ENCODE results near the gene SEMA3A.

DNA sequence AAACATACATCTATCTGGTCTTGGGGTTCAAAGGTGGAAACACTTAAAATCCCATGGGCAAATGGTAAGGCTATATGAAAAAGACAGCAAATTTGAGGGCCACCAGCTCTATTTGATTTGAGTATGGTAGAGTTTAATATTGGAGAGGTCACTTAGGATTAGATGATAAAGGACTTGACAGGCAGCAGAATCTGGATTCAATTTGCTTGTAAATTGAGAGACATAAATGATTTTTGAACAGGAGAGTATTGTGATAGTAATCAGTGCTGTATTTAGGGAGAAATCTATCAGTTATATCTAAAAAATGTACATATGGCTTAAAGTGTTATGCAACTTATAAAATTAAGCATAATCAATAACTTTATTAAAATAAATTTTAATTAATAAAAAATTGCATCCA, 155.2 kb downstream of the SEMA3A start:
- TF ChIP-seq, protein P1, sequence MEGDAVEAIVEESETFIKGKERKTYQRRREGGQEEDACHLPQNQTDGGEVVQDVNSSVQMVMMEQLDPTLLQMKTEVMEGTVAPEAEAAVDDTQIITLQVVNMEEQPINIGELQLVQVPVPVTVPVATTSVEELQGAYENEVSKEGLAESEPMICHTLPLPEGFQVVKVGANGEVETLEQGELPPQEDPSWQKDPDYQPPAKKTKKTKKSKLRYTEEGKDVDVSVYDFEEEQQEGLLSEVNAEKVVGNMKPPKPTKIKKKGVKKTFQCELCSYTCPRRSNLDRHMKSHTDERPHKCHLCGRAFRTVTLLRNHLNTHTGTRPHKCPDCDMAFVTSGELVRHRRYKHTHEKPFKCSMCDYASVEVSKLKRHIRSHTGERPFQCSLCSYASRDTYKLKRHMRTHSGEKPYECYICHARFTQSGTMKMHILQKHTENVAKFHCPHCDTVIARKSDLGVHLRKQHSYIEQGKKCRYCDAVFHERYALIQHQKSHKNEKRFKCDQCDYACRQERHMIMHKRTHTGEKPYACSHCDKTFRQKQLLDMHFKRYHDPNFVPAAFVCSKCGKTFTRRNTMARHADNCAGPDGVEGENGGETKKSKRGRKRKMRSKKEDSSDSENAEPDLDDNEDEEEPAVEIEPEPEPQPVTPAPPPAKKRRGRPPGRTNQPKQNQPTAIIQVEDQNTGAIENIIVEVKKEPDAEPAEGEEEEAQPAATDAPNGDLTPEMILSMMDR (IDR thresholded peaks at IDR 0.05), result no peak
- TF ChIP-seq POLR2A (IDR thresholded peaks at IDR 0.05) (no peak), POLR2AphosphoS5 (IDR thresholded peaks at IDR 0.05) (no peak), EP300 (IDR thresholded peaks at IDR 0.05) (no peak)

Measured in sigmoid colon (tissue), 4 donors.